HG02610 (cell line): ENCODE results near the gene PHLPP1.

Experiments
- ATAC-seq: cut with Tn5 transposase; IDR thresholded peaks from one replicate; pipeline ENCODE4 v1.9.1; 2021; ENCODE audit warnings: mild to moderate bottlenecking, moderate library complexity; ENCODE audit not compliant: unreplicated experiment

Gene PHLPP1

GRCh38 chr18:62999921-63000320, 284.6 kb downstream of the PHLPP1 start:
- ATAC-seq = no peak

GRCh38 chr18:63000839-63001238, 285.5 kb downstream of the PHLPP1 start:
- no peak for ATAC-seq

GRCh38 chr18:63001861-63002260, 286.5 kb downstream of the PHLPP1 start:
- no peak for ATAC-seq

GRCh38 chr18:63002305-63002704, 287.0 kb downstream of the PHLPP1 start:
- no peak for ATAC-seq

GRCh38 chr18:63002803-63003445, 287.6 kb downstream of the PHLPP1 start:
- no peak for ATAC-seq

GRCh38 chr18:63003899-63004298, 288.6 kb downstream of the PHLPP1 start:
- ATAC-seq = no peak

- no peak for ATAC-seq
Observed at GRCh38 chr18:63004466-63005089, 289.2 kb downstream of the PHLPP1 start.

GRCh38 chr18:63005306-63005705, 290.0 kb downstream of the PHLPP1 start:
- ATAC-seq = no peak

- ATAC-seq = no peak
Observed at GRCh38 chr18:63007231-63007630, 291.9 kb downstream of the PHLPP1 start.

- peak; percentile 48 for ATAC-seq
Observed at GRCh38 chr18:63016270-63016669, 300.9 kb downstream of the PHLPP1 start.

GRCh38 chr18:63017076-63017475, 301.7 kb downstream of the PHLPP1 start:
- ATAC-seq = no peak

- ATAC-seq = no peak
Observed at GRCh38 chr18:63017977-63018376, 302.6 kb downstream of the PHLPP1 start.

- no peak for ATAC-seq
Observed at GRCh38 chr18:63022429-63023022, 307.2 kb downstream of the PHLPP1 start.

- ATAC-seq = no peak
Observed at GRCh38 chr18:63025251-63026090, 310.1 kb downstream of the PHLPP1 start.

GRCh38 chr18:63028380-63028779, 313.0 kb downstream of the PHLPP1 start:
- no peak for ATAC-seq
